T-helper 2 cell treated with Interferon-gamma antibody and Interleukin-4, amounts not matched to agents 100 ng/mL and 5 ng/mL, for 36 hours (primary cell): Measurements from ENCODE around the gene BCO1. TPM values are rescaled to one million over a fixed set of nuclear protein-coding genes. Genes with fewer than 3 reads are reported as not detected.

Experiments
- intact Hi-C: fragments of 100-400 bp; cut with micrococcal nuclease; formaldehyde crosslinking; loops from one replicate; pipeline ENCODE4 v1.15.1; 2023
- total RNA-seq: library from RNA; stranded (reverse); gene quantifications from 2 replicates; pipeline ENCODE4 v1.2.3, GENCODE V29; 2022

The BCO1 gene
- total RNA-seq, 1 donor from 2014 or later: not detected

GRCh38 chr16:81275064-81275532, 36.6 kb downstream of the BCO1 start:
- intact Hi-C loops: no loop called here

- intact Hi-C loops: no loop called here
Measured at GRCh38 chr16:81275795-81276194, 37.3 kb downstream of the BCO1 start.

GRCh38 chr16:81276323-81276722, 37.8 kb downstream of the BCO1 start:
- intact Hi-C loops: no loop called here

- intact Hi-C loops: no loop called here
Measured at GRCh38 chr16:81277541-81278080, 39.1 kb downstream of the BCO1 start.

- intact Hi-C loops: no loop called here
Measured at GRCh38 chr16:81278526-81278925, 40.0 kb downstream of the BCO1 start.

GRCh38 chr16:81279392-81279791, 40.9 kb downstream of the BCO1 start:
- intact Hi-C loops: no loop called here

- intact Hi-C loops: no loop called here
Measured at GRCh38 chr16:81280393-81280792, 41.9 kb downstream of the BCO1 start.

- intact Hi-C loops: no loop called here
Measured at GRCh38 chr16:81283044-81283443, 44.6 kb downstream of the BCO1 start.

- intact Hi-C loops: no loop called here
Measured at GRCh38 chr16:81284995-81285600, 46.6 kb downstream of the BCO1 start.

GRCh38 chr16:81286190-81286589, 47.7 kb downstream of the BCO1 start:
- intact Hi-C loops: no loop called here

- intact Hi-C loops: no loop called here
Measured at GRCh38 chr16:81291117-81291516, 52.6 kb downstream of the BCO1 start.

GRCh38 chr16:81292936-81293335, 54.4 kb downstream of the BCO1 start:
- intact Hi-C loops: no loop called here

- intact Hi-C loops: no loop called here
Measured at GRCh38 chr16:81293909-81294802, 55.7 kb downstream of the BCO1 start.

- intact Hi-C loops: no loop called here
Measured at GRCh38 chr16:81296631-81297030, 58.1 kb downstream of the BCO1 start.

GRCh38 chr16:81307770-81308169, 69.3 kb downstream of the BCO1 start:
- intact Hi-C loops: no loop called here

- intact Hi-C loops: loop anchor here (5.0 to 10.0 kb wide), 2 partner anchors 137 to 305 kb away; partner anchors contain the start of genes CENPN and CMC2
Measured at GRCh38 chr16:81310045-81310644, 71.7 kb downstream of the BCO1 start.

- intact Hi-C loops: loop anchor here (5.0 to 10.0 kb wide), 2 partner anchors 136 to 307 kb away; partner anchors contain the start of genes CENPN and CMC2
Measured at GRCh38 chr16:81311762-81312161, 73.3 kb downstream of the BCO1 start.

- intact Hi-C loops: loop anchor here (1.0 to 10.0 kb wide), 7 partner anchors 133 to 465 kb away; partner anchors contain the start of genes C16orf46, CENPN, CMC2 and GCSH
Measured at GRCh38 chr16:81313701-81314602, 75.5 kb downstream of the BCO1 start.

- intact Hi-C loops: loop anchor here (1.0 to 10.0 kb wide), 7 partner anchors 133 to 465 kb away; partner anchors contain the start of genes C16orf46, CENPN, CMC2 and GCSH
Measured at GRCh38 chr16:81314603-81315270, 76.2 kb downstream of the BCO1 start, which contains the start of gene GAN. TSS of gene GAN (plus strand) at chr16:81314962. CDS start at chr16:81315114, 152 bp downstream.
